PC-9 (cell line): ENCODE measurements around the gene CD53. TPM values are rescaled to one million over a fixed set of nuclear protein-coding genes. Genes with fewer than 3 reads are reported as not detected.

Experiments used
- BruUV-seq: library from RNA; stranded (reverse); fragments of 400-500 nt; replicated peaks from 2 replicates; lab custom pipeline; 2021; lab: Mats Ljungman, UMichigan
- CTCF ChIA-PET: fragments of 300-600 bp; sonication (Branson Sonifier 250); formaldehyde crosslinking; loops from one replicate; lab custom pipeline; 2022; ENCODE audit warnings: antibody characterized with exemption; lab: Charles Lee
- POLR2A ChIA-PET: fragments of 300-600 bp; sonication (Branson Sonifier 250); formaldehyde crosslinking; loops from one replicate; lab custom pipeline; 2022; ENCODE audit warnings: antibody characterized with exemption; ENCODE audit not compliant: unreplicated experiment; lab: Charles Lee
- DNase-seq, 2 experiments: peaks; one replicate each; pipeline versions ENCODE4 v3.0.0 to v3.0.0-alpha.2; 2015 to 2022; ENCODE audit warnings: mixed read lengths in 1 of 2
- H2AFZ ChIP-seq: fragments of 200-600 bp; sonication (generic); 2 replicates; pipeline ENCODE4 v1.8.1; 2017; ENCODE audit warnings: antibody characterized with exemption
- H3F3A ChIP-seq: fragments of 200-600 bp; sonication (generic); 2 replicates; pipeline ENCODE4 v1.8.1; 2017; ENCODE audit warnings: antibody characterized with exemption, mild to moderate bottlenecking, low read depth; ENCODE audit not compliant: insufficient read depth
- H3K27ac ChIP-seq: fragments of 200-600 bp; sonication (generic); 2 replicates; pipeline ENCODE4 v1.6.1; 2016; ENCODE audit warnings: mixed run types
- H3K27me3 ChIP-seq: fragments of 200-600 bp; sonication (generic); 2 replicates; pipeline ENCODE4 v1.6.1; 2016; ENCODE audit warnings: low read depth, mixed run types; ENCODE audit not compliant: insufficient read depth
- H3K36me3 ChIP-seq: fragments of 200-600 bp; sonication (generic); 2 replicates; pipeline ENCODE4 v1.6.1; 2016; ENCODE audit warnings: low read depth, mixed run types
- H3K4me1 ChIP-seq: fragments of 200-600 bp; sonication (generic); replicated peaks from 2 replicates; pipeline ENCODE4 v1.6.1; 2016; ENCODE audit warnings: mixed run types; ENCODE audit not compliant: insufficient read depth
- H3K4me2 ChIP-seq: fragments of 200-600 bp; sonication (generic); 2 replicates; pipeline ENCODE4 v1.6.1; 2017; ENCODE audit warnings: mixed run types
- H3K4me3 ChIP-seq: fragments of 200-600 bp; sonication (generic); 2 replicates; pipeline ENCODE4 v1.6.1; 2016; ENCODE audit warnings: mixed run types
- H3K79me2 ChIP-seq: fragments of 200-600 bp; sonication (generic); 2 replicates; pipeline ENCODE4 v1.6.1; 2017; ENCODE audit warnings: low read depth, mixed run types
- H3K9me2 ChIP-seq: fragments of 200-600 bp; sonication (generic); 2 replicates; pipeline ENCODE4 v1.8.1; 2017; ENCODE audit warnings: mild to moderate bottlenecking; ENCODE audit not compliant: insufficient read depth
- H3K9me3 ChIP-seq: fragments of 200-600 bp; sonication (generic); 2 replicates; pipeline ENCODE4 v1.8.1; 2016; ENCODE audit warnings: low read depth; ENCODE audit not compliant: insufficient read depth
- H4K20me1 ChIP-seq: fragments of 200-600 bp; sonication (generic); 2 replicates; pipeline ENCODE4 v1.8.1; 2017; ENCODE audit not compliant: insufficient read depth
- EZH2 ChIP-seq: fragments of 200-600 bp; sonication (generic); IDR thresholded peaks from 2 replicates; pipeline ENCODE4 v1.8.0; 2017; ENCODE audit warnings: antibody characterized with exemption, low read depth
- intact Hi-C: fragments of 100-400 bp; cut with micrococcal nuclease; formaldehyde crosslinking; loops from one replicate; pipeline ENCODE4 v1.10.0; 2022; ENCODE audit not compliant: unreplicated experiment
- total RNA-seq: library from RNA; stranded (reverse); gene quantifications from 2 replicates; pipeline ENCODE4 v1.2.3, GENCODE V29; 2021
- TF ChIP-seq, protein P1 (sequence below): fragments of 200-600 bp; sonication (generic); conservative IDR thresholded peaks from 2 replicates; pipeline ENCODE4 v1.6.1; 2017; ENCODE audit warnings: mixed run types, antibody characterized with exemption, mild to moderate bottlenecking, moderate library complexity

Gene CD53
- total RNA-seq, 1 experiment from 2014 or later: not detected

DNA sequence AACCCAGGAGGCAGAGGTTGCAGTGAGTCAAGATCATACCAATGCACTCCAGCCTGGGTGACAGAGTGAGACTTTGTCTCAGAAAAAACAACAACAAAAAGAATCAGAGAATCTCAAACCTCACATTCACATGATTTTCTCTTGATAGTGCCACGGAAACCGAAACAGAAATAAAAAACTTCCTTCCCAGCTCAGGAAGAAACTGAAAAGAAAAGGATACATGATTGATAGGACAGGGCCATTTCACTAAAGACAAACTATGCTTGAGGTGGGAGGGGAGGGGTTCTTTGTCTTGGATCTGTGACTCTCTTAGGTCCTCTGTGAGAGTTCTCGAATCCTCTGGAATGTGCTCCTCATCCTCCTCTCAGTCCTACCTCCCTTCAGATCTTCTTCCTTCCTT lies 19.8 kb upstream of the CD53 start:
- TF ChIP-seq, protein P1, sequence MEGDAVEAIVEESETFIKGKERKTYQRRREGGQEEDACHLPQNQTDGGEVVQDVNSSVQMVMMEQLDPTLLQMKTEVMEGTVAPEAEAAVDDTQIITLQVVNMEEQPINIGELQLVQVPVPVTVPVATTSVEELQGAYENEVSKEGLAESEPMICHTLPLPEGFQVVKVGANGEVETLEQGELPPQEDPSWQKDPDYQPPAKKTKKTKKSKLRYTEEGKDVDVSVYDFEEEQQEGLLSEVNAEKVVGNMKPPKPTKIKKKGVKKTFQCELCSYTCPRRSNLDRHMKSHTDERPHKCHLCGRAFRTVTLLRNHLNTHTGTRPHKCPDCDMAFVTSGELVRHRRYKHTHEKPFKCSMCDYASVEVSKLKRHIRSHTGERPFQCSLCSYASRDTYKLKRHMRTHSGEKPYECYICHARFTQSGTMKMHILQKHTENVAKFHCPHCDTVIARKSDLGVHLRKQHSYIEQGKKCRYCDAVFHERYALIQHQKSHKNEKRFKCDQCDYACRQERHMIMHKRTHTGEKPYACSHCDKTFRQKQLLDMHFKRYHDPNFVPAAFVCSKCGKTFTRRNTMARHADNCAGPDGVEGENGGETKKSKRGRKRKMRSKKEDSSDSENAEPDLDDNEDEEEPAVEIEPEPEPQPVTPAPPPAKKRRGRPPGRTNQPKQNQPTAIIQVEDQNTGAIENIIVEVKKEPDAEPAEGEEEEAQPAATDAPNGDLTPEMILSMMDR: no peak
- TF ChIP-seq EZH2: no peak
- no TSS peak for BruUV-seq
- POLR2A ChIA-PET: no interaction called here

DNA sequence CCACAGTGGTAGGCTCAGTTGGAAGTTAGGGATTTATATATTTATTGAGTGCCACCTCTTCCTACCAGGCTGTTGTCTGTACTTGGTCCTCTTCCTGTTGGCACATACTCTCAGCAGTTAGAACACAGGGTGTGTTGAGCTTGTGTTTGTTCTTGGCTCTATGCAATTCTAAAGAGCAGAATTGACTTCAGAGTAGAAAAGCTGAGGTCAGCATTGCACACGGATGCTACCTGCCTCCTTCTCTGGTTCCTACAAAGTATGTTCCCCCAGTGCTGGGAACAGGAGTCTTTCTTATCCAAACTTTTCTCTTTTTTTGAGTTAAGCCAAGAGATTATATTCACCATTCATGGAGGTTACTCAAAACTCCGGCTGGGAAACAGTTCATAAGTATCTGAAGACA lies 16.5 kb upstream of the CD53 start:
- BruUV-seq: no TSS peak
- Histone ChIP-seq H2AFZ (no peak overlapping the region), H3K27me3 (peaks cover 47% of the 10 kb centered on the region), H3K4me3 (no peak overlapping the region), H3K79me2 (no peaks in the 10 kb centered on the region), H3K9me3 (no peaks in the 10 kb centered on the region), H3F3A (no peaks in the 10 kb centered on the region), H3K4me1 (no peaks in the 10 kb centered on the region), H3K9me2 (no peaks in the 10 kb centered on the region), H3K27ac (no peak overlapping the region), H3K4me2 (no peak overlapping the region), H4K20me1 (no peaks in the 10 kb centered on the region), H3K36me3 (no peaks in the 10 kb centered on the region)
- intact Hi-C loops: no loop called here
- TF ChIP-seq EZH2: no peak
- TF ChIP-seq, protein P1: no peak
- POLR2A ChIA-PET: no interaction called here
- DNase-seq: no peak
- CTCF ChIA-PET: no interaction called here

More for the DNA sequence above, 19.8 kb upstream of the CD53 start:
- intact Hi-C loops: no loop called here
- Histone ChIP-seq H3K9me2 (no peaks in the 10 kb centered on the region), H3K4me2 (no peak overlapping the region), H3K79me2 (no peaks in the 10 kb centered on the region), H3K27me3 (peaks cover 57% of the 10 kb centered on the region), H3K27ac (no peak overlapping the region), H3K36me3 (no peaks in the 10 kb centered on the region), H4K20me1 (no peaks in the 10 kb centered on the region), H3K4me3 (no peak overlapping the region), H3F3A (no peaks in the 10 kb centered on the region), H3K9me3 (no peaks in the 10 kb centered on the region), H3K4me1 (no peaks in the 10 kb centered on the region), H2AFZ (no peak overlapping the region)
- CTCF ChIA-PET: no interaction called here
- no peak for DNase-seq

DNA sequence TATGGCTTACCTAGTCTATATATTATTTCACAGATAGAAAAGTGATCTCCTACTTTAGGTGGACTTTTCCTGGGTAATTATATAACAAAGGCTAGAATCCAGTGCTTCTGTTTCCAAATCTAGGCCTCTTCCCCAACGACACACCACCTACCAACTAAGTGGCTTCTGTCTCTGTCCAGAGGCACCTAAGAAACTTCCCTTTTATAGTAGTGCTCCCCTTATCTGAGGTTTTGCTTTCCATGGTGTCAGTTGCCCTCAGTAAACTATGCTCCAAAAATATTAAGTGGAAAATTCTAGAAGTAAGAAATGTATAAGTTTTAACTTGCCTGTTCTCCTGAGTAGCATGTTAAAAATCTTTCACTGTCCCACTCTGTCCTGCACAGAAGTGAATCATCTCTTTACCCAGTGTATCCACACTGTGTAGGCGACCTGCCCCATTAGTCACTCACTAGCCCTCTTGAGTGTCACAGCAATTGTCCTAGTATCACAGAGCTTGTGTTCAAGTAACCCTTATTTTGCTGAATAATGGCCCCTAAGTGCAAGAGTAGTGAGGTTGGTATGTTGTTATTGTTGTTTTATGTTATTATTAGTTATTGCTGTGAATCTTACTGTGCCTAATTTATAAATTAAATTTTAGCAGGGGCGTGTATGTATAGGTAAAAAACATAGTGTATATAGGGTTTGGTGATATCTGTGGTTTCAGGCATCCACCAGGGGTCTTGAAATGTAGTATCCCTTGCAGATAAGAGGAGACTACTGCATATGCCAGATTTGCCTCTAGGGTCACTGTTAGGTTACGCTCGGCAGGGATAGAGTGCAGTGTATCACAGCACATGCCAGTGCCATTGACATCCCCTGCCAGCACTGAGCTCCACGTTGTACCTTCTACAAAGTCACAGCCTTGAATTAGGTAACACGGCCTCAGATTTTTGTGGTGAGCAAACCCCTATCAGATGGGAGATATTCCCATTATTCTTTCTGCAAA lies 14.7 kb upstream of the CD53 start:
- peaks cover 30% of the 10 kb centered on the region for H3K27me3 ChIP-seq
- H3K4me1 ChIP-seq: no peaks in the 10 kb centered on the region
- intact Hi-C loops: no loop called here
- CTCF ChIA-PET: no interaction called here
- no peaks in the 10 kb centered on the region for H3K36me3 ChIP-seq
- H3K27ac ChIP-seq: no peak overlapping the region
- H3F3A ChIP-seq: no peaks in the 10 kb centered on the region
- no peaks in the 10 kb centered on the region for H3K79me2 ChIP-seq
- H2AFZ ChIP-seq: no peak overlapping the region
- no peak overlapping the region for H3K4me3 ChIP-seq
- DNase-seq: no peak
- no peaks in the 10 kb centered on the region for H3K9me2 ChIP-seq
- H4K20me1 ChIP-seq: no peaks in the 10 kb centered on the region
- H3K4me2 ChIP-seq: no peak overlapping the region
- POLR2A ChIA-PET: no interaction called here
- TF ChIP-seq EZH2: no peak
- TF ChIP-seq, protein P1: no peak
- no peaks in the 10 kb centered on the region for H3K9me3 ChIP-seq
- no TSS peak for BruUV-seq
